ENCODE measurements around the gene VWC2L. TPM values are rescaled to one million over a fixed set of nuclear protein-coding genes. Genes with fewer than 3 reads are reported as not detected.

VWC2L gene
- total and polyA plus RNA-seq, 4 donors = not detected

GRCh38 chr2:214547931-214548330 lies 137.1 kb downstream of the VWC2L start:
- H3K27me3 ChIP-seq (ENCODE audit: control insufficient read depth in 4 of 4, insufficient read depth in 4 of 4, low read length in 3 of 4) = no peaks in the 10 kb centered on the region
- DNase-seq (ENCODE audit: low spot score) = no peak
- H3K4me3 ChIP-seq (ENCODE audit: low read depth in 1 of 3, low read length in 3 of 3) = no peak overlapping the region
- no peak overlapping the region for H3K27ac ChIP-seq (ENCODE audit: low read depth in 1 of 2, low read length in 2 of 2)
- H3K9me3 ChIP-seq (ENCODE audit: control insufficient read depth in 4 of 4, low read length in 3 of 4) = no peaks in the 10 kb centered on the region
- no peaks in the 10 kb centered on the region for H3K36me3 ChIP-seq (ENCODE audit: control insufficient read depth in 4 of 4, insufficient read depth in 3 of 4, low read depth in 1 of 4, low read length in 3 of 4)
- H3K9ac ChIP-seq (ENCODE audit: low read depth in 1 of 2, low read length in 2 of 2) = no peak overlapping the region
- WGBS = 54% methylated on average over 3 of the region's 3 CpGs
- TF ChIP-seq EGR1 (IDR thresholded peaks at IDR 0.05; ENCODE audit: low read depth in 2 of 2) (no peak), HNF4A (conservative IDR thresholded peaks at IDR 0.05) (no peak), YY1 (IDR thresholded peaks at IDR 0.05) (no peak), FOXA1 (IDR thresholded peaks at IDR 0.05) (no peak), MAX (IDR thresholded peaks at IDR 0.05) (no peak), RAD21 (IDR thresholded peaks at IDR 0.05) (no peak), SP1 (IDR thresholded peaks at IDR 0.05) (no peak), REST (IDR thresholded peaks at IDR 0.05) (no peak), JUND (IDR thresholded peaks at IDR 0.05) (no peak), CTCF (IDR thresholded peaks at IDR 0.05; ENCODE audit: low read depth, low read length, missing input control) (no peak), HNF4G (IDR thresholded peaks at IDR 0.05) (no peak), RXRA (IDR thresholded peaks at IDR 0.05) (no peak), FOXA2 (IDR thresholded peaks at IDR 0.05) (no peak), ZBTB33 (IDR thresholded peaks at IDR 0.05) (no peak)
- H3K4me1 ChIP-seq (ENCODE audit: control insufficient read depth in 4 of 4, insufficient read depth in 4 of 4, low read length in 3 of 4) = no peaks in the 10 kb centered on the region

- TF ChIP-seq FOXA1 (IDR thresholded peaks at IDR 0.05) (no peak), HNF4G (IDR thresholded peaks at IDR 0.05) (no peak), JUND (IDR thresholded peaks at IDR 0.05) (no peak), GABPA (IDR thresholded peaks at IDR 0.05 in 1 of 2, conservative IDR thresholded peaks at IDR 0.05 in 1 of 2) (no peak)
- no peaks in the 10 kb centered on the region for H3K36me3 ChIP-seq (ENCODE audit: control insufficient read depth in 4 of 4, insufficient read depth in 3 of 4, low read depth in 1 of 4, low read length in 3 of 4)
- 63% methylated on average over 2 of the region's 2 CpGs for WGBS
These were observed 139.1 kb downstream of the VWC2L start for GRCh38 chr2:214549946-214550345.

More at GRCh38 chr2:214549946-214550345, 139.1 kb downstream of the VWC2L start:
- Histone ChIP-seq H3K27ac (ENCODE audit: low read depth in 1 of 2, low read length in 2 of 2) (no peak overlapping the region), H3K4me1 (ENCODE audit: control insufficient read depth in 4 of 4, insufficient read depth in 4 of 4, low read length in 3 of 4) (no peaks in the 10 kb centered on the region), H3K9ac (ENCODE audit: low read depth in 1 of 2, low read length in 2 of 2) (no peak overlapping the region), H3K9me3 (ENCODE audit: control insufficient read depth in 4 of 4, low read length in 3 of 4) (no peaks in the 10 kb centered on the region), H3K27me3 (ENCODE audit: control insufficient read depth in 4 of 4, insufficient read depth in 4 of 4, low read length in 3 of 4) (peaks cover 0 to 2% (median 0%) of the 10 kb centered on the region in 4 donors), H3K4me3 (ENCODE audit: low read depth in 1 of 3, low read length in 3 of 3) (no peak overlapping the region)
- no peak for DNase-seq (ENCODE audit: low spot score)
